ENCODE results near the gene CFTR.

Gene CFTR

GRCh38 chr7:117531595-117532244, 51.9 kb downstream of the CFTR start:
- no peak for DNase-seq
- Histone ChIP-seq H3K9me3 (no peaks in the 10 kb centered on the region), H3K27me3 (no peaks in the 10 kb centered on the region), H3K36me3 (no peaks in the 10 kb centered on the region), H3K27ac (no peak overlapping the region), H3K4me3 (no peak overlapping the region), H3K4me1 (no peaks in the 10 kb centered on the region)
- intact Hi-C loops (cut with DNase I; ENCODE audit: low total_unique reads) = no loop called here
- TF ChIP-seq CTCF (IDR thresholded peaks at IDR 0.05) = no peak

GRCh38 chr7:117538053-117538452, 58.2 kb downstream of the CFTR start:
- no peaks in the 10 kb centered on the region for H3K4me1 ChIP-seq
- intact Hi-C loops (cut with DNase I; ENCODE audit: low total_unique reads) = no loop called here
- TF ChIP-seq CTCF (IDR thresholded peaks at IDR 0.05) = no peak
- no peaks in the 10 kb centered on the region for H3K36me3 ChIP-seq
- no peak overlapping the region for H3K27ac ChIP-seq
- no peak for DNase-seq
- no peak overlapping the region for H3K4me3 ChIP-seq
- no peaks in the 10 kb centered on the region for H3K9me3 ChIP-seq
- H3K27me3 ChIP-seq = no peaks in the 10 kb centered on the region

- H3K4me1 ChIP-seq = no peaks in the 10 kb centered on the region
- H3K27ac ChIP-seq = no peak overlapping the region
- no peak for TF ChIP-seq CTCF (IDR thresholded peaks at IDR 0.05)
- H3K36me3 ChIP-seq = no peaks in the 10 kb centered on the region
- no peaks in the 10 kb centered on the region for H3K27me3 ChIP-seq
- intact Hi-C loops (cut with DNase I; ENCODE audit: low total_unique reads) = no loop called here
- H3K4me3 ChIP-seq = no peak overlapping the region
- no peak for DNase-seq
- no peaks in the 10 kb centered on the region for H3K9me3 ChIP-seq
Measured at GRCh38 chr7:117544061-117544460, 64.2 kb downstream of the CFTR start.

- intact Hi-C loops (cut with DNase I; ENCODE audit: low total_unique reads) = no loop called here
Measured at GRCh38 chr7:117548035-117548434, 68.2 kb downstream of the CFTR start.

GRCh38 chr7:117550625-117551024, 70.8 kb downstream of the CFTR start:
- H3K9me3 ChIP-seq = no peaks in the 10 kb centered on the region

More at GRCh38 chr7:117548035-117548434, 68.2 kb downstream of the CFTR start:
- no peak overlapping the region for H3K27ac ChIP-seq
- no peak for DNase-seq
- no peaks in the 10 kb centered on the region for H3K27me3 ChIP-seq
- no peak for TF ChIP-seq CTCF (IDR thresholded peaks at IDR 0.05)
- H3K36me3 ChIP-seq = no peaks in the 10 kb centered on the region
- no peaks in the 10 kb centered on the region for H3K4me1 ChIP-seq
- H3K4me3 ChIP-seq = no peak overlapping the region
- H3K9me3 ChIP-seq = no peaks in the 10 kb centered on the region

More at GRCh38 chr7:117550625-117551024, 70.8 kb downstream of the CFTR start:
- no peaks in the 10 kb centered on the region for H3K27me3 ChIP-seq
- no peak for TF ChIP-seq CTCF (IDR thresholded peaks at IDR 0.05)
- intact Hi-C loops (cut with DNase I; ENCODE audit: low total_unique reads) = no loop called here
- H3K27ac ChIP-seq = no peak overlapping the region
- H3K4me3 ChIP-seq = no peak overlapping the region
- H3K4me1 ChIP-seq = no peaks in the 10 kb centered on the region
- no peaks in the 10 kb centered on the region for H3K36me3 ChIP-seq
- DNase-seq = no peak
